Measurements from ENCODE around the gene FSD1.
"Not testable (repeated sequence)": the region's sequence is repeated elsewhere in the genome, so short reads cannot be mapped to it uniquely, and the experiment has no call there.

FSD1 gene

DNA sequence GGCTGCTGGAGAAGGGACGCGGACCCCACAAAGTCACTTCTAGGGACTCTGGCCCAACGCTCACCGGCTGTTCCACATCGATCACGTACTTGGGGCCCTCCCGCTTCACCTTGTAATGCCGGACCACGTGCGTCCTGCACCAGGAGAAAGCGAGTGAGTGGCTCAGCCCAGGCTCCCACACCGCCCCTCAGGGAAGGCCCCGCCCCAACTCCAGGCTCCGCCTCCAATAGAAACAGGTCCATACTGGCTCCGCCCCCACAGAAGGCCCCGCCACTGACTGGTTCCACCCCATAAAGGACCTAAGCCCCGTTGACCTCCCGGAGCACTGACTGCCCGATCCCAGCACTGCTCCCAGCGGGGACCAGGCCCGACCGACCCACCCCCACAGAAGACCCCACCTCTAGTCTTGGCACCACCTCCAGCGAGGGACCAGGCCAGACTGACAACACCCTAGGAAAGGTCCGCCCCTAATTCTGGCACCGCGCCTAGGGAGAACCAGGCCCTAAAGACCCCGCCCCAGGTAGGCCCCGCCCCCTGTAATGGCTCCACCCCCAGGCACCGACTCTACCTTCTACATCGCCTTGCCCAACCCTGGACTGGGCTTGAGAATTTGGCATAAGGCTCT lies 23.0 kb downstream of the FSD1 start:
- Histone ChIP-seq H3K27me3 (ENCODE audit: insufficient read depth, poor library complexity, severe bottlenecking) (peaks cover 24% of the 10 kb centered on the region), H3K27ac (replicated peaks) (no peak overlapping the region), H3K4me3 (replicated peaks; ENCODE audit: insufficient read depth, low read length) (no peak overlapping the region; the same call in 1 of the 2 replicates)
- TF ChIP-seq, protein P1, sequence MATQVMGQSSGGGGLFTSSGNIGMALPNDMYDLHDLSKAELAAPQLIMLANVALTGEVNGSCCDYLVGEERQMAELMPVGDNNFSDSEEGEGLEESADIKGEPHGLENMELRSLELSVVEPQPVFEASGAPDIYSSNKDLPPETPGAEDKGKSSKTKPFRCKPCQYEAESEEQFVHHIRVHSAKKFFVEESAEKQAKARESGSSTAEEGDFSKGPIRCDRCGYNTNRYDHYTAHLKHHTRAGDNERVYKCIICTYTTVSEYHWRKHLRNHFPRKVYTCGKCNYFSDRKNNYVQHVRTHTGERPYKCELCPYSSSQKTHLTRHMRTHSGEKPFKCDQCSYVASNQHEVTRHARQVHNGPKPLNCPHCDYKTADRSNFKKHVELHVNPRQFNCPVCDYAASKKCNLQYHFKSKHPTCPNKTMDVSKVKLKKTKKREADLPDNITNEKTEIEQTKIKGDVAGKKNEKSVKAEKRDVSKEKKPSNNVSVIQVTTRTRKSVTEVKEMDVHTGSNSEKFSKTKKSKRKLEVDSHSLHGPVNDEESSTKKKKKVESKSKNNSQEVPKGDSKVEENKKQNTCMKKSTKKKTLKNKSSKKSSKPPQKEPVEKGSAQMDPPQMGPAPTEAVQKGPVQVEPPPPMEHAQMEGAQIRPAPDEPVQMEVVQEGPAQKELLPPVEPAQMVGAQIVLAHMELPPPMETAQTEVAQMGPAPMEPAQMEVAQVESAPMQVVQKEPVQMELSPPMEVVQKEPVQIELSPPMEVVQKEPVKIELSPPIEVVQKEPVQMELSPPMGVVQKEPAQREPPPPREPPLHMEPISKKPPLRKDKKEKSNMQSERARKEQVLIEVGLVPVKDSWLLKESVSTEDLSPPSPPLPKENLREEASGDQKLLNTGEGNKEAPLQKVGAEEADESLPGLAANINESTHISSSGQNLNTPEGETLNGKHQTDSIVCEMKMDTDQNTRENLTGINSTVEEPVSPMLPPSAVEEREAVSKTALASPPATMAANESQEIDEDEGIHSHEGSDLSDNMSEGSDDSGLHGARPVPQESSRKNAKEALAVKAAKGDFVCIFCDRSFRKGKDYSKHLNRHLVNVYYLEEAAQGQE (IDR thresholded peaks at IDR 0.05; ENCODE audit: insufficient replicate concordance, low read depth), result no peak
- TF ChIP-seq GABPA (IDR thresholded peaks at IDR 0.05; ENCODE audit: low read depth) (no peak), POLR2AphosphoS5 (IDR thresholded peaks at IDR 0.05; ENCODE audit: low read depth) (no peak), SPI1 (IDR thresholded peaks at IDR 0.05; ENCODE audit: borderline replicate concordance, low read depth) (no peak)
- TF ChIP-seq, protein P2, sequence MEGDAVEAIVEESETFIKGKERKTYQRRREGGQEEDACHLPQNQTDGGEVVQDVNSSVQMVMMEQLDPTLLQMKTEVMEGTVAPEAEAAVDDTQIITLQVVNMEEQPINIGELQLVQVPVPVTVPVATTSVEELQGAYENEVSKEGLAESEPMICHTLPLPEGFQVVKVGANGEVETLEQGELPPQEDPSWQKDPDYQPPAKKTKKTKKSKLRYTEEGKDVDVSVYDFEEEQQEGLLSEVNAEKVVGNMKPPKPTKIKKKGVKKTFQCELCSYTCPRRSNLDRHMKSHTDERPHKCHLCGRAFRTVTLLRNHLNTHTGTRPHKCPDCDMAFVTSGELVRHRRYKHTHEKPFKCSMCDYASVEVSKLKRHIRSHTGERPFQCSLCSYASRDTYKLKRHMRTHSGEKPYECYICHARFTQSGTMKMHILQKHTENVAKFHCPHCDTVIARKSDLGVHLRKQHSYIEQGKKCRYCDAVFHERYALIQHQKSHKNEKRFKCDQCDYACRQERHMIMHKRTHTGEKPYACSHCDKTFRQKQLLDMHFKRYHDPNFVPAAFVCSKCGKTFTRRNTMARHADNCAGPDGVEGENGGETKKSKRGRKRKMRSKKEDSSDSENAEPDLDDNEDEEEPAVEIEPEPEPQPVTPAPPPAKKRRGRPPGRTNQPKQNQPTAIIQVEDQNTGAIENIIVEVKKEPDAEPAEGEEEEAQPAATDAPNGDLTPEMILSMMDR (IDR thresholded peaks at IDR 0.05; ENCODE audit: insufficient read depth, low read length), result no peak
- DNase-seq (ENCODE audit: low read depth in 1 of 2, low spot score in 1 of 2), result peak; percentile 36 to 58

DNA sequence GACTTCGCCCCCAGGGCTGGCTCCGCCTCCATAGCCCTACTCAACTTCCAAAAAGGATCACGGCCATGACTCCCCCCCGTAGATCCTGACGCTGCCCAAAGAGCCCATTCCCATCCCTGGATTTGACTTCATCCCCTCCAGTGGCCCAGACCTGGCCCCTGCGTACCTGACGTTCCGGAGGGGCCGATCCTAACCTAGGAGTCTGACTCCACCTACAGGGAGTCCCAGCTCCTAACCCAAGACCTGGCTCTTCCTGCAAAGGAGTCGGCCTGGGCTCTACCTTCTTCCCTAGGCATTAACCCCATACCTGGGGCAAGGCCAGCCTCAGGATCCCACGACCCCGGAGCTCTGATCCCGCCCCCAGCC lies 23.5 kb downstream of the FSD1 start:
- peak overlapping the region; percentile 39 for H3K4me3 ChIP-seq (replicated peaks; ENCODE audit: insufficient read depth, low read length)
- peaks cover 24% of the 10 kb centered on the region for H3K27me3 ChIP-seq (ENCODE audit: insufficient read depth, poor library complexity, severe bottlenecking)
- DNase-seq (ENCODE audit: low read depth in 1 of 2, low spot score in 1 of 2), result no peak
- TF ChIP-seq POLR2AphosphoS5 (IDR thresholded peaks at IDR 0.05; ENCODE audit: low read depth), result no peak
- no peak overlapping the region for H3K27ac ChIP-seq (replicated peaks)

DNA sequence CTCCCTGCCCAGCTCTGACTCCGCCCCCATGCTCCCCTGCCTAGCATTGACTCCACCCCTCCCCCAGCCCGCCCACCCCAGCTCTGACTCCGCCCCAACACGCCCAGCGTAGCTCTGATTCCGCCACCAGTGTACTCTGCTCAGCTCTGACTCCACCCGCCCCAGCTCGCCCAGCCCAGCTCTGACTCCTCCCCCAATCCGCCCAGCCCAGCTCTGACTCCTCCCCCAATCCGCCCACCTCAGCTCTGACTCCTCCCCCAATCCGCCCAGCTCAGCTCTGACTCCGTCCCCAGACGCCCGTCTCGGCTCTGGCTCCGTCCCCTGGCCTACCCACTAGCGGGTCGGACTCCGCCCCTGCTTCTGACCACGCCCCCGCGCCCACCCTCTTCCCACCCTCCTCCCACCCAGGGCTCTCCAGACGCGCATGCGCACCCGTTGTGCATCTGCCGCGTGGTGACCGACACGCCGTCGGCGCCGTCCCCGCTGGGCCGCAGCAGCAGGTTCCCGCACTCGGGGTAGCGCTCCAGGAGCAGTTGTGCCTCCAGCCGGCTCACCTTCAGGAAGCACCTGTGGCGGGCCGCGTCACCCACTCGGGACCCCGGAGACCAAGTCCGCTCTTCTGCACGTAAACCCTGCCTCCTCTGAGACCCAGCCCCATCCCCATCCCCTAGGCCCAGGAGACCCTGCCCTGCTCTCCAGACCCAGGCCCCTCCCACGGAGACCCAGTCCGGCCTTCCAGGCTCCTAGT lies 24.0 kb downstream of the FSD1 start:
- DNase-seq (ENCODE audit: low read depth in 1 of 2, low spot score in 1 of 2), result peak; percentile 85 to 91
- 0 out of 2 replicates have a peak overlapping the region, but pooled peaks have one; percentile 28 for H3K27ac ChIP-seq (replicated peaks)
- peak overlapping the region; percentile 54 for H3K4me3 ChIP-seq (replicated peaks; ENCODE audit: insufficient read depth, low read length)
- H3K27me3 ChIP-seq (ENCODE audit: insufficient read depth, poor library complexity, severe bottlenecking), result peaks cover 24% of the 10 kb centered on the region
- TF ChIP-seq SPI1 (IDR thresholded peaks at IDR 0.05; ENCODE audit: borderline replicate concordance, low read depth) (no peak), GABPA (IDR thresholded peaks at IDR 0.05; ENCODE audit: low read depth) (no peak), POLR2AphosphoS5 (IDR thresholded peaks at IDR 0.05; ENCODE audit: low read depth) (peak; percentile 54; the same call in 1 of the 2 replicates)
- TF ChIP-seq, protein P2 (IDR thresholded peaks at IDR 0.05; ENCODE audit: insufficient read depth, low read length), result no peak
- TF ChIP-seq, protein P1 (IDR thresholded peaks at IDR 0.05; ENCODE audit: insufficient replicate concordance, low read depth), result no peak

DNA sequence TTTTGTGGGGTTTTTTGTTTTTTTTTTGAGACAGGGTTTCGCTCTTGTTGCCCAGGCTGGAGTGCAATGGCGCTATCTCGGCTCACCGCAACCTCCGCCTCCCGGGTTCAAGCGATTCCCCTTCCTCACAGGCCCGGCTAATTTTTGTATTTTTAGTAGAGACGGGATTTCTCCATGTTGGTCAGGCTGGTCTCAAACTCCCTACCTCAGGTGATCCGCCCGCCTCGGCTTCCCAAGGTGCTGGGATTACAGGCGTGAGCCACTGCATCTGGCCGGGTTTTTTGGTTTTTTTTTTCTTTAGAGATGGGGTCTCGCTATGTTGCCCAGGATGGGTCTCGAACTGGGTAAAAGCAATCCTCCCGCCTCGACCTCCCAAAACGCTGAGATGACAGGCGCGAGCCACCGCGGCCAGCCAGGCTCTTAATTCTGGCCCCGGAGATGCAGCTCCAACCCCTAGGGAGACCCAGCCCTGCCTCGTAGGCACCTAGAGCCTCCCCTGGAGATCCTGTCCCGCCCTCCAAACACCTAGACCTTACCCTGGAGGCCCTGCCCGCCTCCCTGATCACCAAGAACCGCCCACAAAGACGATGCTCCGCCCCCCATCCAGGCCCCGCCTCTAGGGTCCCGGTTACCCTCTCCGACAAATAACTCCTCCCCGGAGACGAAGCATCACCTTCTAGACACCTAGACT lies 24.7 kb downstream of the FSD1 start:
- DNase-seq (ENCODE audit: low read depth in 1 of 2, low spot score in 1 of 2), result peak in 1 of 2 experiments; percentile 13
- H3K27ac ChIP-seq (replicated peaks), result not testable (repeated sequence)
- peaks cover 24% of the 10 kb centered on the region for H3K27me3 ChIP-seq (ENCODE audit: insufficient read depth, poor library complexity, severe bottlenecking)
- peak overlapping the region; percentile 54 for H3K4me3 ChIP-seq (replicated peaks; ENCODE audit: insufficient read depth, low read length)
